ENCODE measurements around the gene FRAT2. TPM values are rescaled to one million over a fixed set of nuclear protein-coding genes. Genes with fewer than 3 reads are reported as not detected.
A peak's percentile ranks its signal among the peaks of the same experiment; 100 is the strongest.

The FRAT2 gene
- total RNA-seq, 1 donor from 2014 or later, result 8.9 TPM

GRCh38 chr10:97341416-97341815, 6.9 kb upstream of the FRAT2 start:
- no peaks in the 10 kb centered on the region for H3K36me3 Mint-ChIP-seq
- H3K27me3 Mint-ChIP-seq (ENCODE audit: low read depth), result peaks cover 21% of the 10 kb centered on the region
- H3K9me3 Mint-ChIP-seq, result no peaks in the 10 kb centered on the region
- TF ChIP-seq, protein P1, sequence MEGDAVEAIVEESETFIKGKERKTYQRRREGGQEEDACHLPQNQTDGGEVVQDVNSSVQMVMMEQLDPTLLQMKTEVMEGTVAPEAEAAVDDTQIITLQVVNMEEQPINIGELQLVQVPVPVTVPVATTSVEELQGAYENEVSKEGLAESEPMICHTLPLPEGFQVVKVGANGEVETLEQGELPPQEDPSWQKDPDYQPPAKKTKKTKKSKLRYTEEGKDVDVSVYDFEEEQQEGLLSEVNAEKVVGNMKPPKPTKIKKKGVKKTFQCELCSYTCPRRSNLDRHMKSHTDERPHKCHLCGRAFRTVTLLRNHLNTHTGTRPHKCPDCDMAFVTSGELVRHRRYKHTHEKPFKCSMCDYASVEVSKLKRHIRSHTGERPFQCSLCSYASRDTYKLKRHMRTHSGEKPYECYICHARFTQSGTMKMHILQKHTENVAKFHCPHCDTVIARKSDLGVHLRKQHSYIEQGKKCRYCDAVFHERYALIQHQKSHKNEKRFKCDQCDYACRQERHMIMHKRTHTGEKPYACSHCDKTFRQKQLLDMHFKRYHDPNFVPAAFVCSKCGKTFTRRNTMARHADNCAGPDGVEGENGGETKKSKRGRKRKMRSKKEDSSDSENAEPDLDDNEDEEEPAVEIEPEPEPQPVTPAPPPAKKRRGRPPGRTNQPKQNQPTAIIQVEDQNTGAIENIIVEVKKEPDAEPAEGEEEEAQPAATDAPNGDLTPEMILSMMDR (IDR thresholded peaks at IDR 0.05; ENCODE audit: unreplicated experiment), result no peak
- no peak overlapping the region for H3K4me3 Mint-ChIP-seq
- no peak for DNase-seq (ENCODE audit: low spot score in 2 of 2, unreplicated experiment in 2 of 2)
- no peak overlapping the region for H3K27ac Mint-ChIP-seq
- peaks cover 17% of the 10 kb centered on the region for H3K4me1 Mint-ChIP-seq

GRCh38 chr10:97338041-97338440, 3.5 kb upstream of the FRAT2 start:
- no peak overlapping the region for H3K4me3 Mint-ChIP-seq
- peaks cover 29% of the 10 kb centered on the region for H3K4me1 Mint-ChIP-seq
- DNase-seq (ENCODE audit: low spot score in 2 of 2, unreplicated experiment in 2 of 2), result no peak
- TF ChIP-seq, protein P1 (IDR thresholded peaks at IDR 0.05; ENCODE audit: unreplicated experiment), result no peak
- peaks cover 27% of the 10 kb centered on the region for H3K27me3 Mint-ChIP-seq (ENCODE audit: low read depth)
- no peaks in the 10 kb centered on the region for H3K9me3 Mint-ChIP-seq
- H3K36me3 Mint-ChIP-seq, result no peaks in the 10 kb centered on the region
- no peak overlapping the region for H3K27ac Mint-ChIP-seq

GRCh38 chr10:97336942-97337831, 2.7 kb upstream of the FRAT2 start:
- Mint-ChIP-seq H3K9me3 (no peaks in the 10 kb centered on the region), H3K36me3 (no peaks in the 10 kb centered on the region), H3K4me1 (peaks cover 37% of the 10 kb centered on the region), H3K4me3 (peak overlapping the region; percentile 17), H3K27ac (peak overlapping the region; percentile 78), H3K27me3 (ENCODE audit: low read depth) (peaks cover 27% of the 10 kb centered on the region)
- DNase-seq (ENCODE audit: low spot score in 2 of 2, unreplicated experiment in 2 of 2), result peak in 1 of 2 experiments; percentile 50
- TF ChIP-seq, protein P1 (IDR thresholded peaks at IDR 0.05; ENCODE audit: unreplicated experiment), result no peak

- Mint-ChIP-seq H3K36me3 (no peaks in the 10 kb centered on the region), H3K4me3 (peak overlapping the region; percentile 70), H3K4me1 (peaks cover 41% of the 10 kb centered on the region)
These were observed 1.9 kb upstream of the FRAT2 start for GRCh38 chr10:97336446-97336845.

GRCh38 chr10:97336006-97336405, 1.5 kb upstream of the FRAT2 start:
- Mint-ChIP-seq H3K36me3 (no peaks in the 10 kb centered on the region), H3K4me1 (peaks cover 46% of the 10 kb centered on the region), H3K9me3 (no peaks in the 10 kb centered on the region), H3K27me3 (ENCODE audit: low read depth) (peaks cover 21% of the 10 kb centered on the region), H3K4me3 (peak overlapping the region; percentile 70), H3K27ac (peak overlapping the region; percentile 78)
- TF ChIP-seq, protein P1 (IDR thresholded peaks at IDR 0.05; ENCODE audit: unreplicated experiment), result no peak
- DNase-seq (ENCODE audit: low spot score in 2 of 2, unreplicated experiment in 2 of 2), result no peak

More at GRCh38 chr10:97336446-97336845, 1.9 kb upstream of the FRAT2 start:
- H3K27ac Mint-ChIP-seq, result peak overlapping the region; percentile 78
- TF ChIP-seq, protein P1 (IDR thresholded peaks at IDR 0.05; ENCODE audit: unreplicated experiment), result no peak
- peaks cover 24% of the 10 kb centered on the region for H3K27me3 Mint-ChIP-seq (ENCODE audit: low read depth)
- no peak for DNase-seq (ENCODE audit: low spot score in 2 of 2, unreplicated experiment in 2 of 2)
- no peaks in the 10 kb centered on the region for H3K9me3 Mint-ChIP-seq

Measured in mesothelial cell of epicardium (in vitro differentiated cells).